HFF-Myc (cell line): Measurements from ENCODE around the gene MFAP3L.

Experiments
- DNase-seq: peaks from one replicate; pipeline ENCODE4 v3.0.0-alpha.2; 2011; ENCODE audit warnings: low read depth; ENCODE audit errors: extremely low read depth
- H3K4me3 ChIP-seq: replicated peaks from 2 replicates; pipeline ENCODE4 v1.5.1; 2011; ENCODE audit warnings: low read depth, mild to moderate bottlenecking, control low read depth, low read length
- TF ChIP-seq, protein P1 (sequence below): IDR thresholded peaks from 2 replicates; pipeline ENCODE4 v1.5.1; 2012; ENCODE audit warnings: mild to moderate bottlenecking, low read depth, low read length, control low read depth; ENCODE audit errors: missing control alignments

Gene MFAP3L

DNA sequence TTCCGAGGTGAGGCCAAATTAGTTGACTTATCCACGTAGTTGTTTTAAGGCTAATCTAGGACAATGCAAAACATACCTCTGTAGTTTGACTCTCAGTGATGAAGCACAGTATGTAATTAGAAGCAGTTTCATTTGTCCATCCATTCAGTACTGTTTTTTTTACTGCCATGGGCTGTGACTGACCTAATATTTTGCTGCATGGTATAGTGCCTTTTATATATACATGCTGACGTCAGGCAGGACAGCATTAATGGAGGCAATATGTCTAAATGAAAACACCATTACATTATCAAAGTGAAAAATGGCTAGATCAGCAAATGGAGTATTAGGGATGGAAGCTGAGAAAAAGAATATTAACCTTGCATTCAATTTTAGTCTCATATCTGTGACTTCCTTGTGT is 66.9 kb downstream of the MFAP3L start:
- no peak overlapping the region for H3K4me3 ChIP-seq
- no peak for DNase-seq
- TF ChIP-seq, protein P1, sequence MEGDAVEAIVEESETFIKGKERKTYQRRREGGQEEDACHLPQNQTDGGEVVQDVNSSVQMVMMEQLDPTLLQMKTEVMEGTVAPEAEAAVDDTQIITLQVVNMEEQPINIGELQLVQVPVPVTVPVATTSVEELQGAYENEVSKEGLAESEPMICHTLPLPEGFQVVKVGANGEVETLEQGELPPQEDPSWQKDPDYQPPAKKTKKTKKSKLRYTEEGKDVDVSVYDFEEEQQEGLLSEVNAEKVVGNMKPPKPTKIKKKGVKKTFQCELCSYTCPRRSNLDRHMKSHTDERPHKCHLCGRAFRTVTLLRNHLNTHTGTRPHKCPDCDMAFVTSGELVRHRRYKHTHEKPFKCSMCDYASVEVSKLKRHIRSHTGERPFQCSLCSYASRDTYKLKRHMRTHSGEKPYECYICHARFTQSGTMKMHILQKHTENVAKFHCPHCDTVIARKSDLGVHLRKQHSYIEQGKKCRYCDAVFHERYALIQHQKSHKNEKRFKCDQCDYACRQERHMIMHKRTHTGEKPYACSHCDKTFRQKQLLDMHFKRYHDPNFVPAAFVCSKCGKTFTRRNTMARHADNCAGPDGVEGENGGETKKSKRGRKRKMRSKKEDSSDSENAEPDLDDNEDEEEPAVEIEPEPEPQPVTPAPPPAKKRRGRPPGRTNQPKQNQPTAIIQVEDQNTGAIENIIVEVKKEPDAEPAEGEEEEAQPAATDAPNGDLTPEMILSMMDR, result no peak

DNA sequence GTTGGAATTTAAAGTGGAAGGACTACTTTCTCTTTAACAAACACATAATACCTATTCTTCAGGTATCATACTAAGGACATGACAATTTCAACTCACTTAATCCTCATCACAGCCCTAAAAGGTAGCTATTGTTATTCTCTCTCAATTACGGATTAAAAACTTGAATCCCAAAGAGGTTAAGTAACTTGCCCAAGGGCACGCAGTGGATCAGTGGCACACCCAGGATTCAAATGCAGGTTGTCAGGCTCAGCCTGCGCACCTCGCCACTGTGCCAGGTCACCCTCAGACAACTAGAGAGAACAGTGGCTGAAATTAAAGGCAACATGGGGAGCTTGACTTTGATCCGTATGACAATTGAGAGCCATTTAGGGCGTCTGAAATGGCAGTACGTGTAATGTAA is 67.6 kb downstream of the MFAP3L start:
- DNase-seq, result no peak
- TF ChIP-seq, protein P1, result no peak

GRCh38 chr4:169957785-169958184 is 68.4 kb downstream of the MFAP3L start:
- TF ChIP-seq, protein P1, result no peak
- H3K4me3 ChIP-seq, result no peak overlapping the region
- no peak for DNase-seq

More for the DNA sequence above, 67.6 kb downstream of the MFAP3L start:
- no peak overlapping the region for H3K4me3 ChIP-seq

DNA sequence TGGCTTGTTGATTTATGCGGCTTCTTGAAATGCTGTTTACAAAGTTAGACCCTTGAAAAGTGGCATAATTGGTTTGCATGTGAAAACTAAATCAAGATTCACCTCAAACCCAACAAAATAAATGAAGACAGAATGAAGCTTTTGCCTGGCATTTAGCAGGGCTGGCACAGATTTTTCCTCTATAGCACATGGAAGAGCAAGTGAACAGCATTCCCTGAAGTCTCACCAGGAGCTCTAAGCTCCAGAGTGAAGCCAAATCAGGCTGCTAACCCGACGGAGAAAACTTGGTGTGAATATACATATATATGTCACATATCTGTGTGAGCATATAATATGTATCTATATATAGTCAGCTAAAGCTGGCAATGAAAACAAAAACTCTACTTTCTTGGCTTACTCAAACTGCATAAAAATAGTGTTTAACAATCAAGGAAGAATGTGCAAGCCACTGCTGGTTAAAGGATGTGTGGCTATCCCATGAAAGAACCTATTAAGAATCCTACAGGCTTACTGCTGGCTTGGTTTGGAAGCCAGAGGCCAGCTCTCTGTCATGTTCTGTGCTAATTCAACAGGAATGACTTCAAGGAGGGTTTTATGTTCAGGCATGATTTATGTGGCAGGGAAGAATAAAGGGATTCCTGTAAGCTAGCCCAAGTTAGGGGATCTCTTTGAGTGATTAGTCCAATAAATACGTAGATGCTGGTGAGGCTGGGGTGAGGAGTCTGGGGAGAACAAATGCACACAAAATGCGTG is 69.9 kb downstream of the MFAP3L start:
- DNase-seq, result no peak
- TF ChIP-seq, protein P1, result no peak
- H3K4me3 ChIP-seq, result no peak overlapping the region

DNA sequence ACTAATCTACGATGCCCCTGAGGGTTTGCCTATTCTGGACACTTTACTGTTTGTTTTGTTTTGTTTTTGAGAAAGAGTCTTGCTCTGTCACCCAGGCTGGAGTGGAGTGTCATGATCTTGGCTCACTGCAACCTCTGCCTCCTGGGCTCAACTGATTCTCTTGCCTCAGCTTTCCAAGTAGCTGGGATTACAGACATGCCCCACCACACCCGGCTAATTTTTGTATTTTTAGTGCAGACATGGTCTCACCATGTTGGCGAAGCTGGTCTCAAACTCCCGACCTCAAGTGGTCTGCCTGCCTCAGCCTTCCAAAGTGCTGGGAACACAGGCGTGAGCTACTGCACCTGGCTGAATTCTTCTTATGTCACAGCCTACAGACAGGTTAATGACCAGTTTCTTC is 70.7 kb downstream of the MFAP3L start:
- no peak for DNase-seq
- no peak overlapping the region for H3K4me3 ChIP-seq
- TF ChIP-seq, protein P1, result no peak

GRCh38 chr4:169952236-169953002 is 73.8 kb downstream of the MFAP3L start:
- H3K4me3 ChIP-seq, result no peak overlapping the region
- TF ChIP-seq, protein P1, result no peak
- no peak for DNase-seq
